RWPE2 (cell line): Measurements from ENCODE around the gene ZNF655.

Experiments
- ATAC-seq: fragments of 200-7000 bp; cut with Tn5 transposase; 3 replicates; pipeline ENCODE4 v1.9.1; 2021; ENCODE audit warnings: low read depth
- DNase-seq: peaks from one replicate; pipeline ENCODE4 v3.0.0-alpha.2; 2020; ENCODE audit warnings: low spot score
- H3K27ac ChIP-seq: fragments of 450-650 bp; 2 replicates; pipeline ENCODE4 v1.5.1; 2017; ENCODE audit warnings: mild to moderate bottlenecking; ENCODE audit not compliant: poor library complexity, severe bottlenecking
- H3K27me3 ChIP-seq: fragments of 250-450 bp; sonication (Bioruptor Pico); 2 replicates; pipeline ENCODE4 v1.5.1; 2021; ENCODE audit warnings: mild to moderate bottlenecking, moderate library complexity; ENCODE audit not compliant: insufficient read depth, poor library complexity, severe bottlenecking
- H3K36me3 ChIP-seq: fragments of 250-450 bp; sonication (Bioruptor Pico); 2 replicates; pipeline ENCODE4 v1.5.1; 2020; ENCODE audit warnings: low read depth, mild to moderate bottlenecking, moderate library complexity
- H3K4me1 ChIP-seq: fragments of 250-450 bp; sonication (Bioruptor Pico); 2 replicates; pipeline ENCODE4 v1.5.1; 2021; ENCODE audit warnings: mild to moderate bottlenecking, moderate library complexity; ENCODE audit not compliant: insufficient read depth, poor library complexity, severe bottlenecking
- H3K4me3 ChIP-seq: fragments of 250-450 bp; sonication (Bioruptor Pico); 2 replicates; pipeline ENCODE4 v1.5.1; 2021; ENCODE audit warnings: mild to moderate bottlenecking, moderate library complexity; ENCODE audit not compliant: severe bottlenecking
- H3K9me3 ChIP-seq: fragments of 250-450 bp; sonication (Bioruptor Pico); 2 replicates; pipeline ENCODE4 v1.5.1; 2021; ENCODE audit warnings: mild to moderate bottlenecking, moderate library complexity; ENCODE audit not compliant: severe bottlenecking
- CTCF ChIP-seq: fragments of 450-650 bp; IDR thresholded peaks from one replicate; pipeline ENCODE4 v1.5.1; 2017; ENCODE audit warnings: mild to moderate bottlenecking, moderate library complexity; ENCODE audit not compliant: poor library complexity, severe bottlenecking

The ZNF655 gene

GRCh38 chr7:99553039-99553438, 5.4 kb upstream of the ZNF655 start:
- no peak for DNase-seq
- H3K4me1 ChIP-seq = peaks cover 3% of the 10 kb centered on the region
- H3K36me3 ChIP-seq = peaks cover 30% of the 10 kb centered on the region
- no peak for TF ChIP-seq CTCF
- no peak overlapping the region for H3K27ac ChIP-seq
- ATAC-seq = no peak
- H3K27me3 ChIP-seq = no peaks in the 10 kb centered on the region
- H3K4me3 ChIP-seq = no peak overlapping the region
- H3K9me3 ChIP-seq = no peaks in the 10 kb centered on the region

GRCh38 chr7:99554939-99555338, 3.5 kb upstream of the ZNF655 start:
- Histone ChIP-seq H3K4me3 (no peak overlapping the region), H3K27ac (no peak overlapping the region), H3K4me1 (peaks cover 3% of the 10 kb centered on the region), H3K9me3 (no peaks in the 10 kb centered on the region), H3K36me3 (peaks cover 21% of the 10 kb centered on the region), H3K27me3 (no peaks in the 10 kb centered on the region)
- DNase-seq = no peak
- no peak for TF ChIP-seq CTCF
- ATAC-seq = no peak

DNA sequence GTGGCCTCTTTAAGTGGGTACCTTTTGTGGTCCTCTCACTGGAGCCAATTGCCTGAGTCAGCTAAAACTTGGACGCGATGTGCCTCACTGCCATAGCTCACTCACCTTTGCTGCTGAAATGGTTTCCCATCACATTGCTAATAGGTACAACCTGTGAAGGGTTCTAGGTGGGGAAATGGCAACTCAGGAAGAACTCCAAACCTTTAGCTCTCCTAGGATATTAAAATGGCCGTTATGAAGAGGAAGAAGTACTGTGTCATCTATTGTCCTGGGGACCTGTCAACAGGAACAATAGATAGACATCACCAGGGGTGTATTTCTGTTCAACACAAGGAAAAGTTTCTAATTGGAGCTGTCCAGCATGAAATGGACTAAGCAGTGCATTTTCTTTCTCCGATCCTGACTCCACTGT, 1.2 kb upstream of the ZNF655 start:
- peaks cover 25% of the 10 kb centered on the region for H3K4me1 ChIP-seq
- no peaks in the 10 kb centered on the region for H3K27me3 ChIP-seq
- no peak for DNase-seq
- no peaks in the 10 kb centered on the region for H3K9me3 ChIP-seq
- no peak for ATAC-seq
- no peak for TF ChIP-seq CTCF
- peak overlapping the region; percentile 92 for H3K27ac ChIP-seq
- H3K36me3 ChIP-seq = peaks cover 39% of the 10 kb centered on the region
- peak overlapping the region; percentile 89 for H3K4me3 ChIP-seq

DNA sequence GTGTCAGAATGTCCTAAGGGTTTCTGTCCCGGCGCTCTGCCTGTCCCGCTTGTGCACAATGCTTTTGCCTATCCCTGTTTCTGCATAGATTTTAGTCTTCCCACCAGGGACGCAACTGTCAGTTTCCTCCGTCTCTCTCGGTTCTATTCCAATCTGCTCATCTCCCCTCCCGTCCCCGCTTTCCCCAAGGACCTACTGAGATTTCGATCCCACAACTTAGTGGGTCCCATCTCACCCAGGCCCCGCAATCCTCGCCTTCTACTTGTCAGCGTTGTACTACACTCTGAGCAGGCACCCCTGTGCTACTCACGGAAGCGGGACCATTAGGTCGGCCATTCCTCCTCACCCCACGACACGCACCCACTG, 519 bp upstream of the ZNF655 start:
- ATAC-seq (peak; percentile 37), DNase-seq (no peak)
- H3K27me3 ChIP-seq = no peaks in the 10 kb centered on the region
- no peak for TF ChIP-seq CTCF
- H3K9me3 ChIP-seq = no peaks in the 10 kb centered on the region
- H3K36me3 ChIP-seq = peaks cover 44% of the 10 kb centered on the region
- H3K27ac ChIP-seq = peak overlapping the region; percentile 92
- H3K4me1 ChIP-seq = peaks cover 29% of the 10 kb centered on the region
- H3K4me3 ChIP-seq = peak overlapping the region; percentile 89

- peak overlapping the region; percentile 92 for H3K27ac ChIP-seq
Measured at GRCh38 chr7:99559175-99559915, 903 bp downstream of the ZNF655 start.

More at GRCh38 chr7:99559175-99559915, 903 bp downstream of the ZNF655 start:
- Histone ChIP-seq H3K9me3 (no peaks in the 10 kb centered on the region), H3K27me3 (no peaks in the 10 kb centered on the region), H3K4me3 (peak overlapping the region; percentile 89), H3K4me1 (peaks cover 43% of the 10 kb centered on the region), H3K36me3 (peaks cover 58% of the 10 kb centered on the region)
- ATAC-seq = peak; percentile 6; the same call in 2 of the 3 replicates
- TF ChIP-seq CTCF = no peak
- DNase-seq = no peak
